Smooth muscle cell (in vitro differentiated cells): ENCODE data around the gene IQCH. TPM values are rescaled to one million over a fixed set of nuclear protein-coding genes. Genes with fewer than 3 reads are reported as not detected.

Source experiments
- DNase-seq: peaks from one replicate; lab custom pipeline; 2025; ENCODE audit not compliant: unreplicated experiment; lab: John Stamatoyannopoulos, UW
- H2AFZ ChIP-seq: fragments of 200-600 bp; sonication (generic); 2 replicates; pipeline ENCODE4 v1.6.0; 2016; ENCODE audit warnings: antibody characterized with exemption, low read depth, mild to moderate bottlenecking
- H3F3A ChIP-seq: fragments of 200-600 bp; sonication (generic); 2 replicates; pipeline ENCODE4 v1.6.0; 2017; ENCODE audit warnings: antibody characterized with exemption, low read depth
- H3K27ac ChIP-seq: fragments of 200-600 bp; sonication (generic); 2 replicates; pipeline ENCODE4 v1.5.1; 2016; ENCODE audit warnings: low read depth, mild to moderate bottlenecking
- H3K27me3 ChIP-seq: fragments of 200-600 bp; sonication (generic); 2 replicates; pipeline ENCODE4 v1.6.1; 2016; ENCODE audit warnings: low read depth, mild to moderate bottlenecking
- H3K36me3 ChIP-seq: fragments of 200-600 bp; sonication (generic); 2 replicates; pipeline ENCODE4 v1.5.1; 2016; ENCODE audit warnings: low read depth
- H3K4me1 ChIP-seq: fragments of 200-600 bp; sonication (generic); 2 replicates; pipeline ENCODE4 v1.5.1; 2016; ENCODE audit warnings: low read depth
- H3K4me2 ChIP-seq: fragments of 200-600 bp; sonication (generic); 2 replicates; pipeline ENCODE4 v1.6.0; 2016; ENCODE audit warnings: mild to moderate bottlenecking
- H3K4me3 ChIP-seq: fragments of 200-600 bp; sonication (generic); 2 replicates; pipeline ENCODE4 v1.5.1; 2016; ENCODE audit warnings: mild to moderate bottlenecking
- H3K79me2 ChIP-seq: fragments of 200-600 bp; sonication (generic); 2 replicates; pipeline ENCODE4 v1.6.0; 2016; ENCODE audit warnings: low read depth, mild to moderate bottlenecking
- H3K9ac ChIP-seq: fragments of 200-600 bp; sonication (generic); 2 replicates; pipeline ENCODE4 v1.6.0; 2016; ENCODE audit warnings: low read depth
- H3K9me3 ChIP-seq: fragments of 200-600 bp; sonication (generic); replicated peaks from 2 replicates; pipeline ENCODE4 v1.5.1; 2016; ENCODE audit warnings: low read depth
- H4K20me1 ChIP-seq: fragments of 200-600 bp; sonication (generic); 2 replicates; pipeline ENCODE4 v1.6.0; 2016; ENCODE audit warnings: low read depth
- CTCF ChIP-seq: fragments of 200-600 bp; sonication (generic); IDR thresholded peaks from 2 replicates; pipeline ENCODE4 v1.5.1; 2017; ENCODE audit warnings: borderline replicate concordance, mild to moderate bottlenecking, antibody characterized with exemption; ENCODE audit not compliant: insufficient read depth, poor library complexity, severe bottlenecking
- WGBS: methylation state at CpG from one replicate; pipeline ENCODE4 v1.1.7; 2016; ENCODE audit warnings: low lambda C conversion rate; 5-methylcytosine and 5-hydroxymethylcytosine counted together
- polyA plus RNA-seq: library from polyadenylated mRNA; unstranded; fragments of >200 nt; fragmentation: Nextera tagmentation; extraction: Ambion mirVana; gene quantifications from 2 replicates; pipeline ENCODE4 v1.2.1, GENCODE V29; 2016
- total RNA-seq: library from RNA; depleted of rRNA; stranded (reverse); fragments of >200 nt; gene quantifications from 2 replicates; pipeline ENCODE4 v1.2.3, GENCODE V29; 2014

IQCH gene
- total and polyA plus RNA-seq, 2 experiments from 2014 or later: 0.86 to 2.9 TPM

DNA sequence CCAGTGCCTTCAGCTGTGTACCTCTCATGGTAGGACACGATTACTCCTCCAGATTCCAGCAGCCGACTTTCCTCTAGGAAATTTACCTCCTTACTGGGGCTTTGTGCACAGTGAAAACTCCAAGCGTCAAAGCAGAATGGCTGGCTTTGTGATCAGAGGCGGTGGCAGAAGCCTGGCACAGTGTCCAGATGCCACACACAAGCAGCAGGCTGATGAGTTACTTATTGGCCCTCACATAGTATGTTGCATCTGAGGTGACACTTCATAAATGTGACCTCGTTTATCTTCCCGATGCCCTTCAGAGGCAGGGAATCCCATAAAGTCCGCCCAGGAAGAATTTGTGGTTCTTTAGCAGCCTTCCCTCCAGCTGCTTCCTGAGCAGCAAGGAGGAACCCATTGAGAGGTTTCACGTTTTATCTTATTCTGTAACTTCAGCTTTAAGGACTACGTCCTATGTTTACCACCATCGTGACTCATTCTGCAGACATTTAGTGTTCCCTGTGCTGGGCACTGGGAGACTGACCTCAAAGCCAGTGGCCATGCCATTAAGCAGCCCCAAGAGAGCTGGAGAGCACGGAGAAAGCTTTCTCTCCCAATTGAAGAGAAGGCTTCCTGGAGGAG is 159.3 kb downstream of the IQCH start:
- no peaks in the 10 kb centered on the region for H3F3A ChIP-seq
- H3K27me3 ChIP-seq: no peaks in the 10 kb centered on the region
- H3K9me3 ChIP-seq: no peaks in the 10 kb centered on the region
- no peak overlapping the region for H3K9ac ChIP-seq
- H3K79me2 ChIP-seq: no peaks in the 10 kb centered on the region
- peak overlapping the region; percentile 2 for H3K27ac ChIP-seq
- no peaks in the 10 kb centered on the region for H4K20me1 ChIP-seq
- H3K4me2 ChIP-seq: peak overlapping the region; percentile 53
- peaks cover 10% of the 10 kb centered on the region for H3K4me1 ChIP-seq
- no peaks in the 10 kb centered on the region for H3K36me3 ChIP-seq
- no peak for TF ChIP-seq CTCF
- WGBS: 36% methylated on average over 11 of the region's 11 CpGs
- no peak overlapping the region for H2AFZ ChIP-seq
- no peak for DNase-seq
- no peak overlapping the region for H3K4me3 ChIP-seq

- no peaks in the 10 kb centered on the region for H3K79me2 ChIP-seq
- H3F3A ChIP-seq: no peaks in the 10 kb centered on the region
- peaks cover 8% of the 10 kb centered on the region for H3K4me1 ChIP-seq
- 82% methylated on average over 7 of the region's 7 CpGs for WGBS
- H3K4me3 ChIP-seq: no peak overlapping the region
- H3K9ac ChIP-seq: no peak overlapping the region
- no peak overlapping the region for H2AFZ ChIP-seq
- DNase-seq: no peak
- H3K27ac ChIP-seq: no peak overlapping the region
- no peaks in the 10 kb centered on the region for H3K36me3 ChIP-seq
- no peaks in the 10 kb centered on the region for H3K27me3 ChIP-seq
- no peak for TF ChIP-seq CTCF
- no peak overlapping the region for H3K4me2 ChIP-seq
- H4K20me1 ChIP-seq: no peaks in the 10 kb centered on the region
- H3K9me3 ChIP-seq: no peaks in the 10 kb centered on the region
Measured at GRCh38 chr15:67415181-67415580, 160.6 kb downstream of the IQCH start.

DNA sequence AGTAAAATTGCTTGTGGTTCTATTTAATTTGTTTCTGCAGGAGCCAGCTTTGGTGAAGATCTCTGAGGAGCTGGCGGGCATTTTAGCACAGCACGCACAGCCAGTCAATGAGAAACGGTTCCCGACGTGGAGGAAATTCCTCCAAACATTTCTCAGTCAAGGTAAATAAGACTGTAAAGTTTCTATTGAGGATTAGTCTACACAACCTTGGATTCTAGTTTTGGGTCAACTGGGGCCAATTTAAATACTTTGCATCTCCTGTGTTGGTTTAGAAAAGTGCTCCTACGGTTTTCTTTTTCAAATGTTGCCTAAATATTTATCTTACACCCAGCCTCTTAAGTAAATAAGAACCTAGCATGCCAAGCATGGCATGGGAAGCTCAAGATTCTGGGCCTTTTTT is 162.3 kb downstream of the IQCH start:
- no peak for TF ChIP-seq CTCF
- Histone ChIP-seq H3K9ac (no peak overlapping the region), H3K9me3 (no peaks in the 10 kb centered on the region), H4K20me1 (no peaks in the 10 kb centered on the region), H3K27ac (no peak overlapping the region), H2AFZ (no peak overlapping the region), H3K79me2 (no peaks in the 10 kb centered on the region), H3K27me3 (no peaks in the 10 kb centered on the region), H3K4me1 (peaks cover 8% of the 10 kb centered on the region), H3K4me2 (no peak overlapping the region), H3K36me3 (no peaks in the 10 kb centered on the region), H3K4me3 (no peak overlapping the region), H3F3A (no peaks in the 10 kb centered on the region)
- DNase-seq: no peak
- WGBS: 84% methylated on average over 6 of the region's 6 CpGs

- Histone ChIP-seq H3K9ac (no peak overlapping the region), H3K27me3 (no peaks in the 10 kb centered on the region), H3F3A (no peaks in the 10 kb centered on the region), H3K36me3 (no peaks in the 10 kb centered on the region), H3K79me2 (no peaks in the 10 kb centered on the region), H3K4me2 (no peak overlapping the region), H3K4me1 (no peaks in the 10 kb centered on the region), H4K20me1 (no peaks in the 10 kb centered on the region), H3K27ac (no peak overlapping the region), H2AFZ (no peak overlapping the region), H3K4me3 (no peak overlapping the region), H3K9me3 (no peaks in the 10 kb centered on the region)
- WGBS: 78% methylated on average over 3 of the region's 3 CpGs
- DNase-seq: no peak
- TF ChIP-seq CTCF: no peak
Measured at GRCh38 chr15:67419705-67420104, 165.1 kb downstream of the IQCH start.
